Activated naive CD8-positive, alpha-beta T cell treated with anti-CD3 and anti-CD28 coated beads for 36 hours (primary cell): ENCODE results near the gene PPP6R1. TPM values are rescaled to one million over a fixed set of nuclear protein-coding genes. Genes with fewer than 3 reads are reported as not detected.

ENCODE experiments used
- DNase-seq: peaks from one replicate; pipeline ENCODE4 v3.0.0; 2021
- H3K27ac Mint-ChIP-seq: one replicate; pipeline ENCODE4 v1.8.0; 2022; ENCODE audit warnings: mild to moderate bottlenecking, moderate library complexity, mixed read lengths
- H3K27me3 Mint-ChIP-seq: one replicate; pipeline ENCODE4 v1.8.0; 2022; ENCODE audit warnings: mild to moderate bottlenecking, mixed read lengths
- H3K36me3 Mint-ChIP-seq: one replicate; pipeline ENCODE4 v1.8.0; 2021; ENCODE audit warnings: mild to moderate bottlenecking, mixed read lengths
- H3K4me1 Mint-ChIP-seq: one replicate; pipeline ENCODE4 v1.8.0; 2021; ENCODE audit warnings: mixed read lengths
- H3K4me3 Mint-ChIP-seq: one replicate; pipeline ENCODE4 v1.8.0; 2022; ENCODE audit warnings: mild to moderate bottlenecking, moderate library complexity, mixed read lengths
- H3K9me3 Mint-ChIP-seq: one replicate; pipeline ENCODE4 v1.8.0; 2022; ENCODE audit warnings: mixed read lengths
- total RNA-seq, 2 experiments: library from RNA; stranded (reverse); gene quantifications; one replicate each; pipeline ENCODE4 v1.2.3, GENCODE V29; 2021

The PPP6R1 gene
- total RNA-seq, 2 experiments from 2014 or later = 226 to 227 TPM

DNA sequence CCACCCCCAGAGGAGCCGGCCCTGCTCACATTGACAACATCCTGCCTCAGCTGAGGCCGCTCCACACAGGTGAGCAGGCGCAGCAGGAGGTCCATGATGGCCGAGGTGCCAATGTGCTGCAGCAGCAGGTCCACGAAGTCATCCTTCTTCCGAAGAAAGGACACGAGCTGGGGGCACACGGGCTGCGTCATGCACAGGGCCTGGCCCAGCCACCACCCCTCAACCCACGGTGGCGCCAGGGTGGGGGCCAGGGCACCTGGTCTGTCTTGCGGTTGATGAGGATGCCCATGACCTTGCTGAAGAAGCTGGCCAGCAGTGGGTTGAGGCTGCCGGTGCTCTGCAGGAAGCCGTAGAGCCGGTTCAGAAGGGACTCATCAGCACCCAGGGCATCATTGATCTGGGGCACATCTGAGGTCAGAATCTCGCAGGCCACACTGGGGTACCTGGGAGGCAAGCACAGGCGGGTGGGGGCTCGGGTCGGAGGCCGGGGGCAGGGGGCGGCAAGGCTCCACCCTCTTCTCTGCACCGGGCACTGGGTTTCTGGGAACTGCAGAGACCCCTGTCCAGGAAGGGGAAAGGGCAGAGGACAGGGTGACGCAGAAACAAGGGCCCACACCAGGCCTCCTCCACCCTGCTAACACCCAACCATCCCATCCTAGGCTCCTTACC lies 13.4 kb downstream of the PPP6R1 start:
- H3K27me3 Mint-ChIP-seq = no peaks in the 10 kb centered on the region
- peaks cover 20% of the 10 kb centered on the region for H3K36me3 Mint-ChIP-seq
- no peak for DNase-seq
- H3K4me3 Mint-ChIP-seq = no peak overlapping the region
- no peaks in the 10 kb centered on the region for H3K9me3 Mint-ChIP-seq
- H3K4me1 Mint-ChIP-seq = peaks cover 15% of the 10 kb centered on the region
- no peak overlapping the region for H3K27ac Mint-ChIP-seq

DNA sequence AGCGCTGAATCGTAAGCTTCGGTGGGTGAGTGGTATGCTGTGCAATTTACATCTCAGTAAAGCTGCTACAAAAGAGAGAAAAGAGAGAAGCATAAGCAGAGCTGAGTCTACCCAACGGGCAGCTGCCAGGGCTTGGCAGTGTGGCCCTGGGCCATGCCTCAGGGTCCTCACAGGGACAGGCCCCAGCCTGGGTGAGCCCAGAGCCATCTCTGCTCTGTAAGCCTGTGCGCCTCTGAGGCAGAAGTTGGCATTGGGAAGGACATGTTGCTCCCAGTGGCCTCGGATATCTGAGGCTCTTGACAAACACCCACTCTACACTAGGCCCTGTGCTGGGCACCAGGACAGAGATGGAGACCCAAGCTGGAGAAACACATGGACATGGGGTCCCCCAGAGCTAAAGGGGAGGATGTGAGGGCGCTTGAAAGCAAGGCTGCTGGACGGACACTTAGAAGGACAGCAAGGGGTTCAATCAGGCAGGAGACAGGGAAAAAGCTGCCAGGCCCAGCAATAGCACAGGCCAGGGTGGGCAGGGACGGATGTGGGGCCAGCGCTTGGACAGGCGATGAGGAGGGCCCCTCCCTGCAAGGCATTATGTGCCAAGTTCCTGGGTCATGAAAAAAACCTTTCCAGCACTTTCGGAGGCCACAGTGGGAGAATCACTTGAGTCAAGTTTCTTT lies 14.7 kb downstream of the PPP6R1 start:
- Mint-ChIP-seq H3K27ac (no peak overlapping the region), H3K36me3 (peaks cover 21% of the 10 kb centered on the region), H3K4me1 (peaks cover 14% of the 10 kb centered on the region), H3K4me3 (no peak overlapping the region), H3K27me3 (no peaks in the 10 kb centered on the region), H3K9me3 (no peaks in the 10 kb centered on the region)
- DNase-seq = no peak

DNA sequence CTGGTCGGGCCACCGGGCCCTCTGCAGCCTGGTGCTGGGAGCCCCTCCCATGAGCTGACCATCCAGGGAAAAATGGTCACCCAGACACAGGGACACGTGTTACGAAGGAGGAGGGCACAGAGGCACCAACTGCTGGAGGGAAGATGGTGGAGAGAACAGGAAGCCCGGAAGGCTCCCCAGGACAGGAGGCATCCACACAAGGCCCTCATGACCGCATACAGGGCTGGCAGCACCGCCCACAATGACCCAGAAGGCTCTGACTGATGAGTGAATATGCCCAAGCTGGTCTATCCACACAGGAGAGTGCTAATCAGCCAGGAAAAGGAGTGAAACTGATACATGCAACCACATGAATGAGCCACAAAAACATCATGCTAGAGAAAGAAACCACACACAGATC lies 16.3 kb downstream of the PPP6R1 start:
- no peak overlapping the region for H3K4me3 Mint-ChIP-seq
- H3K4me1 Mint-ChIP-seq = peaks cover 1% of the 10 kb centered on the region
- DNase-seq = no peak
- H3K27me3 Mint-ChIP-seq = no peaks in the 10 kb centered on the region
- no peaks in the 10 kb centered on the region for H3K9me3 Mint-ChIP-seq
- no peak overlapping the region for H3K27ac Mint-ChIP-seq
- H3K36me3 Mint-ChIP-seq = peaks cover 17% of the 10 kb centered on the region

DNA sequence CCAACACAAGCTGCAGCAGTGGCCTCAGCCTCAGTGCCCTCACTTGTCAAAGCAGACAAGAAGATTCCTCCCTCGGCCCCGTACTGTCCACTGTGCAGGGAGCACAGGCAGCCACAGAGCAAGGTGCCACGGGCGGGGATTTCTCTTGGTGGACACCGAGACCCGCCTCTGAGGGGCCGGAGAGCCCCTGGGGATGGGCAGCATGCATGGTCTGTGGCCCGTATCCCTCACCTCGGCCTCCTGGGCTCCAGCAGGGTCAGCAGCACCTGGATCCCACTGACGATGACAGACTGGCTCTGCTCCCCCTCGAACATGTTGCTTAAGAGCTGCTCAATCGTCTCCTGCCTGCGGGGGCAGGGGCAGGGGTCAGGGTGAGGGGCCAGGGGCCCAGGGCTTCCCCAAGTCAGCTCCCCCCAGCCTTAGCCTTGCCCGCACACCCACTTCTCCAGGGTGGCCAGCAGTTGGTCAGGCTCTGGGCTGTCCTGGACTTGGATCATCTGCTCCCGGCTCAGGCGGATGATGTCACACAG lies 16.8 kb downstream of the PPP6R1 start:
- no peak for DNase-seq
- Mint-ChIP-seq H3K9me3 (no peaks in the 10 kb centered on the region), H3K4me3 (no peak overlapping the region), H3K36me3 (peaks cover 22% of the 10 kb centered on the region), H3K27me3 (no peaks in the 10 kb centered on the region), H3K27ac (no peak overlapping the region), H3K4me1 (no peaks in the 10 kb centered on the region)

DNA sequence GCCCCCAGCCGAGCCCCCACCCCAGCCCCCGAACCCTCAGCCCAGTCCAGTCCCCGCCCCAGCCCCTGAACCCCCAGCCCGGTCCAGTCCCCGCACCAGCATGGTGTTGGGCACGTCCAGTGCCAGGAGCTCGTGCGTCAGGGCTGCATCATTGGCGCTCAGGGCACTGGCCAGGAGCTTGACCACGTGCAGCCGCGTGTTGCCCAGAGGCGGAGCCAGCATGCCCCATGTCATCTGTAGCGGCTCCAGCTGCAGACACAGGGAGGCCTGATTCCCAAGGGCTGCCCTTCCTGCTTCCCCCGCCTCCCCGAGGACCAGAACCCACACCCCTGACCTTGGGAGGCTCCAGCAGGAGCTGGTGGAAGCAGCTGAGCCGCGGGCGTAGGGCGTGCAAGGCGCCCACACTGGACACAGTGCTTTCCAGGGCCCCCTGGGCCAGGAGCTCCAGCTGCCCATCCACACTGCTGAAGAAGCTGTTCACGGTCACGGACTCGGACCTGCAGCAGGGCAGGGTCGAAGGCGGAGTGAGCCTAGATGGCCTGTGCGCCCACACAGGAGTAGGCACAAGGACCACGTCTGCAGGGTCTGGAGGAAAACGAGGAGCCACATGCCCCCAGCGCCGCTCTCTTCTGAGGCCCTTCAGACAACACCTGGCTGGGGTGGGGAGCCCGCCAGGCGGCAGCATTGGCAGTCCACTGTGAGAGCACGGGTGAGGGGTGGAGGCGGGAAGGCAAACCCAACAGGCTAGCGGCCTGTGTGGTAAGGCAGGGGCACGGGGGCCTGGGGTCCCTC lies 17.5 kb downstream of the PPP6R1 start:
- no peak overlapping the region for H3K4me3 Mint-ChIP-seq
- H3K27ac Mint-ChIP-seq = no peak overlapping the region
- H3K4me1 Mint-ChIP-seq = no peaks in the 10 kb centered on the region
- no peaks in the 10 kb centered on the region for H3K9me3 Mint-ChIP-seq
- DNase-seq = no peak
- H3K27me3 Mint-ChIP-seq = no peaks in the 10 kb centered on the region
- peaks cover 28% of the 10 kb centered on the region for H3K36me3 Mint-ChIP-seq

DNA sequence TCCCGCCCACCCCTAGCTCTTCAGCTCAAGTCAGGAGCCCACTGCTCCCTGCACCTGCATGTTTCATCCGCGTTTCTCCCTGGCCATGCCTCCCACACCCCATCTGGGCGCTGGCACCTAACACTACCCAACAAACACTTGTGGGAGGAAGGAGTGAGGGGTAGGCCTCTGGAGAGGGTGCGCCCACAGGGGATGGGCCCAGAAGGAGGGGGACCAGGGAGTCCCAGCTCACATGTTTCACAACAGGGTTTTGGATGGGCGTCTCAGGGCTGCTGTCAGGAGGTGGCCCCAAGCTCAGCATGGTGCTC lies 18.1 kb downstream of the PPP6R1 start:
- Mint-ChIP-seq H3K4me1 (no peaks in the 10 kb centered on the region), H3K9me3 (no peaks in the 10 kb centered on the region), H3K36me3 (peaks cover 33% of the 10 kb centered on the region), H3K4me3 (no peak overlapping the region), H3K27ac (no peak overlapping the region), H3K27me3 (no peaks in the 10 kb centered on the region)
- DNase-seq = no peak

DNA sequence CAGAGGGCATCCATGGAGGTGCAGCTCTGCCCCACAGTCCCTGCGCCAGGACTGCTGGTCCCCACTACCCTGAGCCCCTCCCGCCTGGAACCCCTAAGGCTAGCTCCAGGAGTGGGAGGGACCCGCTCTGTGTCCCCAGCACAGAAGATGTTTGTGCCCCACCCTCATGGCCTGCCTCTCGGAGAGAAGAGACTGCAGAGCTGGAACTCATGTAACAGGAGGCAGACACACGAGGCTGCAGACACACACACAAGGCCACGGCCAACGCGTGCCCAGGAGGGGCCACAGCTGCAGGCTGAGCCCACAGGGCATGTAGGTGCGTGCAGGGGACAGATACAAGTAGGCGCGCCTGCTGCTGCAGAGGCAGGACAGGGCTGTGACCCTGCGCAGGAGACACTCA lies 19.8 kb downstream of the PPP6R1 start:
- DNase-seq = no peak
- Mint-ChIP-seq H3K4me1 (no peaks in the 10 kb centered on the region), H3K4me3 (no peak overlapping the region), H3K27me3 (no peaks in the 10 kb centered on the region), H3K36me3 (peaks cover 37% of the 10 kb centered on the region), H3K27ac (no peak overlapping the region), H3K9me3 (no peaks in the 10 kb centered on the region)

DNA sequence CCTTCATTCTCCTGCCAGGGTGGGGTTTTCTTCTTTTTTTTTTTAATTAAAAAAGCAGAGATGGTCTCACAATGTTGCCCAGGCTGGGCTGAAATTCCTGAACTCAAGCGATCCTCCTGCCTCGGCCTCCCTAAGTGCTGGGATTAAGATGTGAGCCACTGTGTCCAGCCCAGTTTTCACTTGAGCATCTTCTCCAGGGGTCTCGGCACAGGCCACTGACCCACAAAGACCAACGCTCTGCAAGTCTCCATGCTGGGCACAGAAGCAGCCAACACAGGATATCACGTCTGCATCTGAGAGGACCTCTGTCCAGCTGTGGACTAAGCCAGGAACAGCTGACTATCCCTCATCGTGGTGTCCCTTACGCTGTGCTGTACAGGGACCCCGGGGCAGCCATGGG lies 20.8 kb downstream of the PPP6R1 start:
- no peaks in the 10 kb centered on the region for H3K4me1 Mint-ChIP-seq

DNA sequence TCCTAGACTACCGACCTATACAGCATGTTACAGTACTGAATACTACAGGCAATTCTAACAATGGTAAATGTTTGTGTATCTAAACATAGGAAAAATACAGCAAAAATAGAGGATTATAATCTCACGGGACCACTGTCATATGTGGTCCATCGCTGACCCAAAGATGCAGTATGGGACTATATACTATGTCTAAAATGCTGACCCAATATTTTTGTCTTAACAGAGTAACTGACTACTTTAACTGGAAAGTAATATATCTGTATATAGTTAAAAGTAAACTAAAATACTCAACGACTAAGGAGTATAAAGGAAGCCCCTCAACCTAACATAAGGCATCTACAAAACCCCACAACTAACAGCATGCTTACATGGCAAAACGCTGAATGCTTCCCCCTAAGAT lies 25.8 kb downstream of the PPP6R1 start:
- Mint-ChIP-seq H3K27me3 (no peaks in the 10 kb centered on the region), H3K9me3 (no peaks in the 10 kb centered on the region), H3K36me3 (peaks cover 33% of the 10 kb centered on the region), H3K4me3 (no peak overlapping the region), H3K4me1 (no peaks in the 10 kb centered on the region), H3K27ac (no peak overlapping the region)
- DNase-seq = no peak

More for the DNA sequence above, 20.8 kb downstream of the PPP6R1 start:
- H3K36me3 Mint-ChIP-seq = peaks cover 39% of the 10 kb centered on the region
- H3K4me3 Mint-ChIP-seq = no peak overlapping the region
- H3K9me3 Mint-ChIP-seq = no peaks in the 10 kb centered on the region
- DNase-seq = no peak
- no peaks in the 10 kb centered on the region for H3K27me3 Mint-ChIP-seq
- no peak overlapping the region for H3K27ac Mint-ChIP-seq

DNA sequence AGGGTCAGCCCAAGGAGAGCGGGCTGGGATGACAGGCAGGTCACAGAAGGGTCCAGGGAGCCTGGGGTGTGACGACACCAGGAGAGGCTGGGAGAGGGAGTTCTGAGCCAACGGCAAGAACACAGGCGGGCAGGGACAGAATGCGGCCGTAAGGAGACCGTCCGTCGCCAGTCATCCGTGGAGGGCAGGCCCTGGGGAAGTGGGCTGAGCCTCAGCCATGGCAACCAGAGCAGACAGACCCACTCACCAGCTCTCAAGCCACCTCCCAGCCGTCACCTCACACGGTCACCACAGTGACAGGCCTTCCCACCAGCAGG lies 26.6 kb downstream of the PPP6R1 start:
- no peak for DNase-seq
- Mint-ChIP-seq H3K27me3 (no peaks in the 10 kb centered on the region), H3K9me3 (no peaks in the 10 kb centered on the region), H3K36me3 (peaks cover 31% of the 10 kb centered on the region), H3K4me1 (no peaks in the 10 kb centered on the region), H3K27ac (peak overlapping the region; percentile 40), H3K4me3 (no peak overlapping the region)

DNA sequence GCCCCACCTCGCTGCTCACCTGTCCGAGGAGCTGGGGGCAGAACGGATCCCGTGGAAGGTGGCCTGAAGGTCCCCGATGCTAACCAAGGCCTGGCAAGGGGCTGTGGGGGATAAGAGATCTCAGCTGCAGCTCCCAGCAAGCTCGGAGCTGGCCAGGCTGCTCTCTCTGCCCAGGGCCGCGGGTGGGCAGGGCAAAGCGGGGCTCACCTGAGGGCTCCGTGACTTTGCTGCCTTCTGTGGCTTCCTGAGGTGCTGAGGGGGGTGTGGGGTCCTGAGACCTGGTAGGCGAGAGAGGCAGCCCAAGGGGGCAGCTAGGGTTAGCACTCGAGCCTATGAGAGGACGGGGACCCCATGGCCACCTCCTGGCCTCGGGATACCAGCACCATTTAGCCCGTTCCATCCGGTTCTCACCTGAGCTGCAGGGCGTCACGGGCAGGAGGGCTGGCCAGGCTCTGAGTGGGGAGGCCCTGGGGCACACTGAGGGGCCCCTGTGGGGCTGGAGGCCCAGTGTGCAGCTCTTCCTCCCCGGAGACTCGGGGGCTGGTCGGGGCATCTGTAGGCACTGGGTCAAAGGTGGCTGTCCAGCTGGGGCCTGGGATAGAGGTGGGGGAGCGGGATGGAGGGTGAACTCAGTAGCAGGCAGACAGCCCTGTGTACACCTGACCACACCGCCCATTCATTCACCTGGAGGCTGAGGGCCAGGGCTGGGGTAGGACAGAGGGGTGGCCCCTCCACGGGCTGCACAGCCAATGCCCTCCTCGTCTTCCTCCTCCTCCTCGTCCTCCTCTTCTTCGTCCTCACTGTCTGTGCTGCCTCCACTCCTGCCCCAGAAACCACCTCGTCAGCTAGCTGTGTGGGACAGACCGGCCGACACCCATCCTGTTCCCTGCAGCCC lies 27.2 kb downstream of the PPP6R1 start:
- Mint-ChIP-seq H3K4me3 (no peak overlapping the region), H3K27me3 (no peaks in the 10 kb centered on the region), H3K27ac (no peak overlapping the region), H3K4me1 (no peaks in the 10 kb centered on the region), H3K36me3 (peaks cover 26% of the 10 kb centered on the region), H3K9me3 (no peaks in the 10 kb centered on the region)
- DNase-seq = no peak

DNA sequence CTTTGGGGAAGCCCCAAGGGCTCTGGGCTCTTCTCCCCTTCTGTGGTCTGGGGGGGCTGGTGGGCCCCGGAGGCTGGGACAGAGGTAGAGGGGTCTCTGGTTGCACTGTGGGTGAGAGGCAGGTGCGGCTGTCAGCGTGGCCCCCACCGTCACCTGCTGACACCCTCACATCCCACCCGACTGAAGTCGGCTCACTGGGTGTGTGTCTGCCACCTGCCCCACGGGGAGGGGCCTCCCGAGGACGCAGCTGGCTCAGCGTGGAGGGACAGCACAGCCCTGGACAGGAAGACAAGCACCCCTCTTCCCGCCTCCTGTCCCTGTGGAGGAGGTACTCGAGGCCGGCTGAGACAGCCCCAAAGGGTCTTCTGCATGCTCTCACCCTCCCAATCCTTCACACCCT lies 28.0 kb downstream of the PPP6R1 start:
- peaks cover 20% of the 10 kb centered on the region for H3K36me3 Mint-ChIP-seq
- no peak for DNase-seq
- no peaks in the 10 kb centered on the region for H3K9me3 Mint-ChIP-seq
- H3K4me1 Mint-ChIP-seq = no peaks in the 10 kb centered on the region
- no peak overlapping the region for H3K4me3 Mint-ChIP-seq
- H3K27me3 Mint-ChIP-seq = no peaks in the 10 kb centered on the region
- no peak overlapping the region for H3K27ac Mint-ChIP-seq

DNA sequence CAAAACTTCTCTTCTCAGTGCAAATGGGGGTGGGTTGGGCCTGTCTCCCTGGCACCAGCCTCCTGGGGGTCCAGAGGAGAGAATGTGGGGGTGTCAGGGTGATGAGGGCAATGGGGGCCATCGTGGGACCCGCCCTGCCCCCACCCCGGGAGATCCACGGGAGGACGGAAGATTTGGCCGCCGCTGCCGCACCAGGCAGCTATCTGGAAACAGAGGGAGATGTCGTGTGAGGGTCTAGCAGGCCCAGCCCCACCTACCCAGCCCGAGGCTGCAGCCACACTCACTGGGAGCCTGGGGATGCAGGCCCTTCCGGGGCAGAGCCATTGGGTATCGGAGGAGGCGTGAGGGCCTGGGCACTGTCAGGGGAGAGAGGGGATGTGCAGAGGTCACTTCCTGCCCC lies 28.5 kb downstream of the PPP6R1 start:
- DNase-seq = no peak
- H3K27me3 Mint-ChIP-seq = no peaks in the 10 kb centered on the region
- H3K4me3 Mint-ChIP-seq = no peak overlapping the region
- no peaks in the 10 kb centered on the region for H3K9me3 Mint-ChIP-seq
- H3K36me3 Mint-ChIP-seq = peaks cover 22% of the 10 kb centered on the region
- no peak overlapping the region for H3K27ac Mint-ChIP-seq
- no peaks in the 10 kb centered on the region for H3K4me1 Mint-ChIP-seq

DNA sequence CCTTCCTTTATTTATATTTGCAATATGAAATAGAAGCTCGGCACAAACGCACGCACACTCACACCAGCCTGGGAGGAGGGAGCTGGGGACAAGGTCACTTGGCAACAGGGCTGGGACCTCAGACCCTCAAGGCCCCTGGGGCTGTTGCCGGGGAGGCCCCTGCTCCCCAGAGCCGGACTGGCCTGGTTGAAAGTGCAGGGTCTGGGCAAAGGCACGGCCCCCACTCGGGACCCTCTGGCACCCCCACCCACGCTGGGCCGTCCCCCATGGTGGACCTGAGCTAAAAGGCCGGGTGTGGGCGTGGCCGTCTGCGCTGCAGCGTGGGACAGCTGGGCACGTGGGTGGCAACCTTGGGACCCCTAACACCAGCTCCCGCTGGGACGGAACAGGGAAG lies 29.0 kb downstream of the PPP6R1 start:
- Mint-ChIP-seq H3K9me3 (no peaks in the 10 kb centered on the region), H3K36me3 (peaks cover 19% of the 10 kb centered on the region), H3K27me3 (no peaks in the 10 kb centered on the region), H3K27ac (no peak overlapping the region), H3K4me1 (no peaks in the 10 kb centered on the region), H3K4me3 (no peak overlapping the region)
- no peak for DNase-seq
